NCI-H460 (cell line): ENCODE measurements around the gene PAK1. TPM values are rescaled to one million over a fixed set of nuclear protein-coding genes. Genes with fewer than 3 reads are reported as not detected.
A peak's percentile ranks its signal among the peaks of the same experiment; 100 is the strongest.

ENCODE experiments used
- DNase-seq: peaks from one replicate; pipeline ENCODE4 v3.0.0-alpha.2; 2016; ENCODE audit warnings: low read depth; ENCODE audit errors: extremely low read depth
- total RNA-seq: library from RNA; depleted of rRNA; stranded (reverse); fragments of >200 nt; shearing (Covaris generic); gene quantifications from 2 replicates; pipeline ENCODE4 v1.2.3, GENCODE V29; 2014

The PAK1 gene
- total RNA-seq, 1 experiment from 2014 or later: 18.4 TPM

DNA sequence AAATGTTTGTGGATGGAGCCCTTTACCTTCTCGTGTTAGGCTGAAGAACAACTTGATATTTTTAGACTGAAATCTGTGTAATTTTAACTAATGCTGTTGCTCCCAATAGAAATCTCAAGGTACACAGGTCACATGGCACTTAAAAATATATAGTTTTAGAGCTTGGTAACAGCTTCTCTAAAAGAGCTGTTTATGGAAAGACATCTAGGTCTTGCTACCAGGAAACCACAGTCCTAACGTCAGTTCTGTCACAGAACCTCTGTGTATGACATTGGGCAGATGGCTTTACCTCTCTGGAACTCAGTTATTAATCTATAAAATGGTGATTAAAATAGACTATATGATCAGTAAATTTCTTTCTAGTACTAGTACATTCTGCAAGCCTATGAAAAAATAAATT, 35.4 kb downstream of the PAK1 start:
- no peak for DNase-seq

DNA sequence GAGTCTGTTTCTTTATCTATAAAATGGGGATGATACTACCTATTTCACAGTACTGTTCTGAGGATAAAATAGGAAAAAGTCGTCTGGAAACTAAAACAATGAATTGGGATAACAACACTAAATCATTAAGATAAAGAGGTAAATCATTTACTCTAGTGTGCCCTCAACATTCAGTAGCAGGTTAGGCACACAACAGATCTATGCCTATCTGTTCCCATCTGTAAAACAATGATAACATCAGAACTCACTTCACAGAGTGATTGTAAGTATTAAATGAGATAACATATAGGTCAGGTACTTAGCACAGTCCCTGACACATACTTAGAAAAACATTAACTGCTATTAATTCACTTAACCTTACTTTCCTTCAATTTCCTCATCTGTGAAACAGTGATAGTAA, 36.9 kb downstream of the PAK1 start:
- DNase-seq: no peak

DNA sequence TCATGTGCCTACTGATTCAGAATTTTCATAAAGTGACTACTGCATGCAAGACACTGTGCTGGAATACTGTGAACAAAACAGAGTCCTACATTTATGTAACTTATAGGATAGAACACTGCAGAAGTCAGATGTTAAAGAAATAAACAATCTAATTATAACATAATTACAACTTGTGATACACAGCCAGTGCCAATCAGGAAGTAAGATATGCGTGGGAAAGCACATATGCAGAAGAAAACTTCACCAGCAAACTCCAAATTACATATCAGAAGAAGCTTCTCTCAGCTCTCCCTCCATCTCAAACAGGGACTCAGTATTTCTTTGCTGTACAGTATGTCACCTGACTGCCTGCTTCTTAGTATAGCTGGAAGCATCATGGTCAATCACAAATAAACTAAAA, 37.4 kb downstream of the PAK1 start:
- no peak for DNase-seq

DNA sequence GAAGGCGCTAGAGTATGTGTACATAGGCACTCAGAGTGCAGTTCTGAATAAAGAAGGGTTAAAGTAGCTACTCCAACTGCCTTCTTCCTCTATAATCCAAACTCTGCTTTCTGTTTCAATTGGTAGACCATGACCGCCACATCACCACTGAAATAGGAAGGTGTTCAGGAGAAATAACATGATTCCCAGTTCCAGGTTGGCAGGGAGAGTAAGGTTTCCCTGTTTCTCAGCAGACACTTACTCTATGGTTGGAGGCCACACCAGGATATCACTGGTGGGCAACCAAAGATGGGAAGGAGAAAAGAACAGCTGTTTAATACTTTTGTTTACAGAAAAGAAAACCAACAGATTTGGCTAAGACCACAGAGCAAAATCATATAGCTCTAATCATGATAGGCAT, 37.9 kb downstream of the PAK1 start:
- DNase-seq: no peak

DNA sequence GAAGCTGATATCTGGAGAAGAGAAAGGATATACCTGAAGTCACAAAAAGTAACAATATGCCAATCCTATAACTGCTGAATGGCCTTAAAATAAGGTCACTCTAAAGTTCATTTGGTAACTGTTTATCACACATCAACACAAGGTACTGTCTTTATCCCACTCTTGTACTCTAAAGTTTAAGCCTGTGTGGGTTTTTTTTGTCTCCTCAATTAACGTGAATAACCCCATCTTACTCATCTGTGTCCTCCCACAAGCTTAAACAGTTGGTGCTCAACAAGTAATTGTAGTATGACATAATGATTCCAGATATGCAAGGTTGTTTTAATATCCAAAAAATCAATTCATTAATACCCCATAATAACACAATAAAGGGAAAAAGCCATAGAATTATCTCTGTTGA, 42.1 kb downstream of the PAK1 start:
- DNase-seq: no peak

DNA sequence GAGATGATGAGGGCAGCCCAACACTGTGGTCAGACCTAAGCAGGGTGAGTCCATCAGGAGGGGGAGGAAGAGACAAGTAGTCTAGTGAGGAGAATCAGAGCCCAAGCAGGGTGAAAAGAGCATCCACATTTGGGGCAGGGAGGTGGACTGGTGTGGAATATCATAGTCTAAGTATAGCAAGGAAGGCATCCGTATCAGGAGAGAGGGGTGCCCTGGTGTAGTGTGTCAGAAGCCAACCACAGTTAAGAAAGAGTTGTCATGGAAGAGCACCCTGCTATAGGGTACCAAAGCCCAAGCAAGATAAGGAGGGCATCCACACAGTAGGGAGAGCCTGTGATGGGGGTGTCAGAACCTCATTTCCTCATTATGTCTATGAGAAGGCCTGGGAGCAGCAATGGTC, 45.3 kb downstream of the PAK1 start:
- no peak for DNase-seq

DNA sequence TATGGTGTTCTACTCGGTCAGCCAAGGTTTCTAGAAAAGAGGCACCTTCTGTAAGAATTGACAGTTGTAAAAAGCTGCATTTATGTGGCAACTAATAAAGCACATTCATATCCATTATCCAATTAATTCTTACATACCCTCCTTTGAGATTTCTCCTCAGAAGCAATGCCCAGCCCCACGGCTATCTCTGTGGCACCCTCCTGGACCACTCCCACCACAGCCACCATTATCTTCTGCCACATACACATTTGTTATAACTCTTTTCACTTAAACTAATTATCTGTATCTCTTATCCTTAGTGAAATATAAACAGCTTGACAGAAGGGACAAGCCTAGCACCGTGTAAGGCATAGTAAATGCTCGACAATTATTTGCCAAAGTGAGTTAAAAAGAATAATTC, 48.5 kb downstream of the PAK1 start:
- no peak for DNase-seq

DNA sequence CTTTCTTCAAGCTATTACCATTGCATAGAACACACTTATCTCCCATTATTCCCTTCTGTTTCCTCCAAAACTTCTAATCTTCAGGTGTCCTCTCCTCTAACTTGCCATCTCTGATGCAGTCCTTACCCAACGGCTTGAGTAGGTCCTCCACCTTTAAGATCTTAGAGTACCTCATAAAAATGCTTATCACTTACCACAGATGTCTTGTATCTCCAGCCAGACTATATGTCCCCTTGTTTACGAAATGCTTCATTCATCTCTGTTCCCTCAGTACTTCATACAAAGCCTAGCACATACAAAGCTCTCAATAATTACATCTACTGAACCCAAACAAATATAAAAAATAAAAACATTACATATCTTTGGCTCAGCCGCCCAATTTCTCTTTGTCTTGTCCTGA, 49.2 kb downstream of the PAK1 start:
- DNase-seq: no peak

DNA sequence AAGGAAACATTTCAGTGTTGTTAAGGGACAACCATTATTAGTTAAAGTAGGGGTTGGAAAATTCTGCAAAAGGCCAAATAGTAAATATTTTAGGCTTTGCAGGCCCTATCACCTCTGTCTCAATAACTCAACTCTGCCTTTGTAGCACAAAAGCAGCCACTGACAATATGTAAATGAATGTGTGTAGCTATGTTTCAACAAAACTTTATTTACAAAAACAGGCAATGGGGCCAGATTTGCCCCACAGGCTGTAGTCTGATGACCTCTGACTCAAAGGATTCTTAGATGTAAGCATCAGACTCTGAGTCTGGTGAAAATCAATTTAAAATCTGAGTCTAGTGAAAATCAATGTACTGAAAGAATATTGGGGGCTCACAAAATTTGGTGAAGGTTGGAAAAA, 50.3 kb downstream of the PAK1 start:
- DNase-seq: no peak

DNA sequence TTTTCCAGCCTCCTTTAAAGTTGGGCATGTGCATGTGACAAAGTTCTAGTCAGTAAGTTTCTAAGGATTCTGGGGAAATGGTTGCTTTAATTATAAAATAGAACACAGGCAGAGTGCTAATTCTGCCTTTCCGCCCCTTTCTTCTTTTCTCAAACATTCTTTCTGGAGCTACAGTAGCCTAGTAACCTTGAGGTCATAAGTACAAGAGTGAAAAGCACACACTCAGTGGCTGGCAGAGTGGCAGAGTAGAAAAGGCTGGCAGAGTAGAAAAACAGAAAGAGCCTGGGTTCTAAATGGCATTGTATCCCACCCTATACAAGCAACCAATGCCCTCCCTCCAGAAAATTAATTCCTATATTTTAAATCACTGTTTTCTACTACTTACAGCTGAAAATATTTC, 51.2 kb downstream of the PAK1 start:
- no peak for DNase-seq

DNA sequence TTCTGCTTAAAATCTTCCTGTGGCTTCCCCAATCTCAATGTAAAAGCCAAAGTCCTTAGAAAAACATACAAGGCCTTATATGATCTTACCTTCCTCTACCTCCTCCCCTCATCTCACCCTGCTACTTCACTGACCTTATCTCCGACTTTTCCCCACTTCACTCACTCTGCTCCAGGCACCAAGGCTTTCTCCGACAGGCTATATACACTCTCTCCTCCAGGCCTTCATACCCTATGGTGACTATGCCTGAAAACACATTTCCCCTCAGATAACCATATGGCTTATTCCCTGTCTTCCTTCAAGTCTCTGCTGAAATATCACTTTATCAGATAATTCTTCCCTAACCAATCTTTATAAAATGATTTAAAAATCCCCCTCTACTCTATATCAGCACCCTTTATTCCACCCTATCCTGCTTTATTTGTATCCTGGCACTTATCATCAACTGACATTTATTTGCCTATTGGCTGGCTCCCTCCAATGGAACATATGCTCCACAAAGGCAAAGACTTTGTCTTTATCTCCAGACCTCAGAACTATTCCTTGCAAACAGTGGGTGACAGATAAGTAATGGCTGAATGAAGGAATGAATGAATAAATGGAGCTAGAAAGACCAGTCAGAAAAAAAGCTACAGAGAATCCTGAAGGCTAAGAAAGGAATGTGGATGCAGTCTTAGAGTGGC, 52.7 kb downstream of the PAK1 start:
- no peak for DNase-seq

DNA sequence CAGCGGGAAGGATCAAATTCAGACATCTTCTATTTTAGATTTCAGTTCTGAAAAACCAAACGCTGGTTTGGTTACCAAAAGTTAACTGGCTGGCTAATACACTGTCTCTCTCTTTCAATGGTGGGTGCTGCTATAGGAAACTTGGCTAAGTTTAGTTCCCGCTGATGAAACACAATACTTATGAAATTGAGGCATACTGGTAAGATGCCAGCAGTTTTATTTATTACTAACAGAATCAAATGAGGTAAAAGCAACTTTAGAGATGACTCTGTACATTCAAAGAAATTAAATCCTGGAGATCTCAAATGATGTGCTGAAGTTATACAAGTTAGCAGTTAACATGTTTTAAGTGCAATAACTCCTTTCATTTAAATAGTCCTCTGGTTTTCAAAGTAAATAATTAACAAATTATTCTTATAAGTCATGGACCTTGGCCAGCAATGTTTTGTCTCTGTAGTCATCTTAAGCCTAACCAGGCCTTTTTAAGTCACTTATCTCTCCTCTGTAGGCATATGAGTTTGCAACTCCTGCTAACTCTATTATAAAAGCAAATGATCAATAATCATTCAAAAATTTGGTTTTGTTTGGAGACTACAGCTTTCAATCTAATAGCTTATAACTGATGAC, 54.8 kb downstream of the PAK1 start:
- no peak for DNase-seq

DNA sequence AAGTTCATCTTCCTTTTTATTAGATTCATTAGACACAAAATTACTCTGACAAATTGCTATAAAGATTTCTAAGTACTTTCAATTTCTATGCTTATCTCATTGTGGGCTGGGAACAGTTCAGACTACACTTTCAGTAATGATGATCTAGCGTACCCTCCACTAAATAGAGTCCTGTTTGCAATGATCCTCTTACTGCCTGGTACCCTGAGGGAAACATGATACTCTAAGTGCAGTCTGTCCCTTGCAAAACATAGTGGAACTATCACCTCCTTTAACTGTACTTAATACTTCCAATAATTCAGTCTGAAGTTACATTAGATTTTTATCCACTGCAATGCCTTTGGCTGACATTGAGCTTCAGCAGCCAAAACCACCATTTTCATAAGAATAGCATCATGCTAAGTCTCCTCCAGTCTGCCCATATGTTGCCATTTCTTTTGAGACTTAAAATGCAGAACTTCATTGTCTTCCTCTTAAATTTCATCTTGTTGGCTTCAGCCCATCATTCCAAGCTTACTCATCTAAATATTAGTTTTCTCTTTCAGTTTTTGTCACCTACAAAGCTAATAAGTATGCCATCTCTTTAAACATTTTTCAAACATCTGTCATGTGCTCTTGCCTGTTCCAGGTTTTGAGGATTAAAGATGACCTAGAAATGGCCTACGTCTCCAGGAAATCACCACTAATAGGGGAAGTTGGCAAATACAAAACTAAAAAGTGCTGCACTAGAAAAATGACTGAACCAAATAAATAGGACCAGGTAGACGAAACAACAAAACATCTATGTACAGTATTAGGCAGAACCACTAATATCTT, 55.5 kb downstream of the PAK1 start:
- DNase-seq: no peak

DNA sequence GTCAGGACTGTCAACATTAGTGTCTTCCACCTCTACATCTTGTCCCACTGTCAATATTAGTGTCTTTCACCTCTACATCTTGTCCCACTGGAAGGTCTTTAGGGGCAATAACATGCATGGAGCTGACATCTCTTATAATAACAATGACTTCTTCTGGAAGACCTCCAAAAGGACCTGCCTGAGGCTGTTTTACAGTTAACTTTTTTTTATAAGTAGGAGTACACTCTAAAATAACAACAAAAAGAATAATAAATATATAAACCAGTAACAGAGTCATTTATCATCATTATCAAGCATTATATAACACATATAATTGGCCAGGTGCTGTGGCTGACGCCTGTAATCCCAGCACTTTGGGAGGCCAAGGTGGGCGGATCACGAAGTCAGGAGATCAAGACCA, 57.5 kb downstream of the PAK1 start:
- DNase-seq: no peak

DNA sequence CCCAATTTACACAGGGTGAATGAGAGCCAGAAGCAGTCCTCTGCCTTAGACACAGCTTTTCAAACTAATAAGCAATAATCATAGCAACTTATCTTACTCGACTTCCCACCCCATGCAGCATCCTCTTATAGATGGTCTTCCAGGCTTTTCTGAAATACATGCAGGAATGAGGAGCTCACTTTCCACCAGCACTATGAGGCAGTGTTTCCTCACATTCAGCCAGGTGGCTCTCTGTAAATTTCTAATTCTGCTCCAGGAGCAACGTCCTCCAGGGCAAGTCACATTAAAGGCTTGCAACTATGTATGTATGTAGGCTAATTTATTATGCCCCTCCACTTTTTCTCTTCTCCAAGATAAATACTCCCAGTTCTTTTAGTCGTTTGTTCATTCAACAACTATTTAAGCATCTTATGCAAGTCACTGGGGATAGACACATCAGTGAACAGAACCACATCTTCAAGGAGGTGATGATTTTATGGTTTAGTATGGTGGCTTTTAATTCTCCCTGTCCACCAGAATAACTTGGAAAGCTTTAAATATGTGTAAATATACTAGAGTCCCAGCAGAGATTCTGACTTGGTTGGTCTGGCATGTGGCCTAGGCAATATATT, 59.9 kb downstream of the PAK1 start:
- DNase-seq: no peak

DNA sequence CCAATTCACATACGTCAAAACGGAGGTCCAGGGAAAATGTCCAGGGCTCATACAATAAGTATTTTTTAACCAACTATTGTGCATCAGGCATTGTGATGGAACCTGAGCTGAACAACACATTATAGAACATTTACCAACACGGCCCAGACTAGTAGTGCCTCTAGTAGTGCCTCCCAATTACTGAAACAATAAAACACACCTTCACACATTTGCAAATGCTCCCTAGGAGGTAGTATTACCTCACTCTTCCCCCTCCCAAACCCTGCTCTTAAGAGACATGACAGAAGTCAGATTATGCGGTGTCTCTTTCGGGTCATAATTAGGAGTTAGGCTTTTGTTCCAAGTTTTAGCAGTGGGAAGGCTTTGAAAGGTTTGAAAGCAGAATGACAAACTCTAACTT, 61.1 kb downstream of the PAK1 start:
- DNase-seq: no peak

DNA sequence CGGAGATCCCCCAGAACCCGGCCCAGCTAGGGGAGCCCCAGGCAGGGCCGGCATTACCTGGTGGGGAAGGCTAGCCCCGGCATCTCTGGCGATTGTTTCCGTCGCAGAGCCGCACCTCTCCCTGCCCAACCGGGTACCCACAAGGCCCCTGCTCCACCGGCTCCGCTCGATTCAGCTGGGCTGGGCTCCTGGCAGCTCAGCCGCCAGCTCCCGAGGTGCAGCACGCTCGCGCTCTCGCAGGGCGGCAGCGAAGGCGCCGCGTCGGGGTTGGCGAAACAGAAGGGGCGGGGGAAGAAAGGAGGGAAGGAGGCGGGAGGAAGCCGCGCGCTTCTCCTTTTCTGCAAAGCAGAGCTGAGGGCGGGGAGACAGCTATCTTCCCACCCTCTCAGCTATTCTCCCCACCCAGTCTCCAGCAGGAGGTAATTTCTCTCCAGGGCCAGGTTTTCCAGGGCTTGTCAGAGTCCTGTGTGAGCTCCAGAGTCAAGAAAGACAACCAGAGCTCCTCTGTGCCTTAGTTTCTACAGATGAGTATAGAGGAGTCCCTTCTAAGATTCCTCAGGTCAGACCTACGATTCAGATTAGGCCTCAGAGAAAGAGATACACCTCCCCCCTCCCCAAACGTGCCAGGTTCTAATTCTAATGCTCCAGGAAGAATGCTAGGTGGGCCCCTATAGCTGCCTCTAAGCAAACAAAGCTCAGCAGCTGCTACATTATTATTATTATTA, 62.0 kb downstream of the PAK1 start:
- DNase-seq: peak; percentile 59

DNA sequence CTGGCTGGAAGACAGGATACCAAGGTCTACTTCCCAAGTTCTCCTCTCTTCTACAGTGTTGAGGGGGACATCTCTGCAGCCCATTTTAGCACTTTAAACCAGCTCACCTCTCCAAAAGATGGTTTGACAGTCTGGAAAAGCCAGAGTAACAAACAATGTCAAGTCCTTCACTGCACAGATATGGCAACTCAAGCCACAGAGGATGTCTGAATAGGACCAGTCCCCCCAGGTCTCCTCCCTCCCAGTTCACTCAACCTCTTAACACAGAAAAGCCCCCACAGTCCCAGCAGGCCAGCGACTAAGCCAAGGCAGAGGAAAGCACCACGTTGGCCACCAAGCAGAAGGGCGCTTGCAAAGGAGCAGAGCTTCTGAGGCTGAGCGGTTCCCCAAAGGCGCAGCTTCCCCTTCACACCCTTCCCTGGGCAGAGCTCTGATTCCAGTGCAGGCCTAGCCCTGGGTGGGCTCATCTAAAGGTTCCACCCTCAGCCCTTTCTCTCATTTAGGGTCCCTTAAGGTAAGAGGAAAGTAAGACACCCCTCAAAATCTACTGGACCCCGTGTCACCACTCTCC, 62.7 kb downstream of the PAK1 start:
- no peak for DNase-seq

DNA sequence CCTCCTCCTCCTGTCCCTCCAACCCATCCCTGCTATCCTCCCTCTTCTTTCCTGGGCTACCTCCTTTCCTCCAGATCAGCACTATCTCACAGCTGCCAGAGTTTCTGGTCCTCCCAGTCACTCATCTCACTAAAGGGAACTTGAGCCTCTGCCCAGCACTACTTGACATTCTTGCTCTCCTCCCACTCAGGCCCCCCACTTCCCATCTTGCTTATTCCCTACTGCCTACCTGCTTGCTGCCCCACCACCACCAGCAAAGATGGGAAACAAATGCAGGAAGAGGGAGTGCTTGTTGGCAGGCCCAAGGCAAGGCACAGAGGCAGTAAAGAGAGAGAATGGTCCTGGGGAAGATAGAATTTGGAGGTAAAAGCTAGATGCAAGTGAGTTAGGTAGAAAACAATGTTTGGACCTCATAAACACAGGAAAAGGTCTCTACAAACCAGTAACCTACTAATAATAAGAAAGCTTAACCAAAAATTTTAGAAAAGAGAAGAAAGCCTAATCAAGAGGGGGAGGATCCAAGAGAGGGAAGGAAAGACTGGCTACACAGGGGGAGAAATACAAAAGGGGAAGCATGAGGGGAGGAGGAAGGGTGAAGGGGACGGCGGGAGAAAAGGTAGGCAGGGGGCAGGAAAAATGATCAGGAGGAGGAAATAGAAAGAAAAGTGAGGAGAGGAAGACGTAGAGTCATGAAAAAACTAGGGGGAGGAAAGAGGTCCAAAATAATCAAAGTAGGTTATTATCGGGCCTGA, 63.6 kb downstream of the PAK1 start:
- DNase-seq: no peak

DNA sequence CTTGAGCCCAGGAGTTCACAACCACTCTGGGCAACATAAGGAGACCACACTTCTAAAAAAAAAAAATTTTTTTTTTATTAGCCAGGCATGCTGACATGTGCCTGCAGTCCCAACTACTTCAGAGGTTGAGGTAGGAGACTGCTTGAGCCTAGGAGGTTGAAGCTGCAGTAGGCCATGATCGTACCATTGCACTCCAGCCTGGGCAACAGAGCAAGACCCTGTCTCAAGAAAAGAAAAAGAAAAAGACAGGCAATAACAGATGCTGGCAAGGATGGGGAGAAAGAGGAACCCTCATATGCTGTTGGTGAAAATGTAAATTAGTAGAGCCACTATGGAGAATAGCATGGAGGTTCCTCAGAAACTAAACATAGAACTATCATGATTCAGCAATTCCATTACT, 64.8 kb downstream of the PAK1 start:
- no peak for DNase-seq
